Activated naive CD4-positive, alpha-beta T cell treated with Interleukin-2 at 50 U/mL for 16 hours (primary cell): ENCODE data around the gene OR11L1.

ENCODE experiments used
- DNase-seq: peaks from one replicate; pipeline ENCODE4 v3.0.0-alpha.2; 2020

The OR11L1 gene, protein sequence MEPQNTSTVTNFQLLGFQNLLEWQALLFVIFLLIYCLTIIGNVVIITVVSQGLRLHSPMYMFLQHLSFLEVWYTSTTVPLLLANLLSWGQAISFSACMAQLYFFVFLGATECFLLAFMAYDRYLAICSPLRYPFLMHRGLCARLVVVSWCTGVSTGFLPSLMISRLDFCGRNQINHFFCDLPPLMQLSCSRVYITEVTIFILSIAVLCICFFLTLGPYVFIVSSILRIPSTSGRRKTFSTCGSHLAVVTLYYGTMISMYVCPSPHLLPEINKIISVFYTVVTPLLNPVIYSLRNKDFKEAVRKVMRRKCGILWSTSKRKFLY

DNA sequence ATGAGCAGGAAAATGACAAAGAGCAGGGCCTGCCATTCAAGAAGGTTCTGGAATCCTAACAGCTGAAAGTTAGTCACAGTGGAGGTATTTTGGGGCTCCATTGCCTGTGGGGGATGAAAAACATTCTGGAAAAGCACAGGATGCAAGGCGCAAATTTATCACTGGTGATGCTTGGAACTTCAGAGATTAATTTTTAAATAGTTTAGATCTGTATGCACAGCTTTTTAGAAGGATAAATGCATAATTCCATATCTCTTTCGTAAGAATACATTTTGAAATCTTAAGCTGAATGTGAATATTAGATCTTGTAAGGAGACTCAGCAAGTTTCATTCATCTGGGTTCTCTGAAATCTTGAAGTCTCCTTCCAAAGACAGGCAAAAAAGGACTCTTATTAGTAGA lies at the start of gene OR11L1:
TSS of gene OR11L1 (minus strand) at position 101 of the 400 bp plus-strand sequence. CDS start at position 101, 0 bp downstream.
- no peak for DNase-seq

DNA sequence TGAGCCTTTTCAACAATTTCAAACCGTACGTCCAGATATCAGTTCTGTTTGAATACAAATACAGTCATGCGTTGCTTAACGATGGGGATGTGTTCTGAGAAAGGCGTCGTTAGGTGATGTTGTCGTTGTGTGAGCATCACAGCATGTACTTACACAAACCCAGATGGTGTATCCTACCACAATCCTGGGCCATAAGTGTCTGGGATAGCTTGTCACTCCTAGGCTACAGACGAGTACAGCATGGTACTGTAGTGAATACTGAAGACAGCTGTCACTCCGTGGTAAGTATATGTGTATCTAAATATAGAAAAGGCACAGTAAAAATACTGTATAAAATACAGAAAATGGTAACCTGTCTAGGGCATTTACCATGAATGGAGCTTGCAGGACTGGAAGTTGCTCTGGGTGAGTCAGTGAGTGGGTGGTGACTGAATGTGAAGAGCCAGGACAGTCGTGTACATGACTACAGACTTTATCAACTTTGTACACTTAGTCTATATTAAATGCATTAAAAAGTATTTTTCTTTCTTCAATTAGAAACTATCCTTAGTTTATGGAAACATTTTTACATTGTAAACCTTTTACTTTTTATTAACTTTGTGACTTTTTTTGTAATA lies 43.2 kb upstream of the OR11L1 start:
- DNase-seq: no peak

DNA sequence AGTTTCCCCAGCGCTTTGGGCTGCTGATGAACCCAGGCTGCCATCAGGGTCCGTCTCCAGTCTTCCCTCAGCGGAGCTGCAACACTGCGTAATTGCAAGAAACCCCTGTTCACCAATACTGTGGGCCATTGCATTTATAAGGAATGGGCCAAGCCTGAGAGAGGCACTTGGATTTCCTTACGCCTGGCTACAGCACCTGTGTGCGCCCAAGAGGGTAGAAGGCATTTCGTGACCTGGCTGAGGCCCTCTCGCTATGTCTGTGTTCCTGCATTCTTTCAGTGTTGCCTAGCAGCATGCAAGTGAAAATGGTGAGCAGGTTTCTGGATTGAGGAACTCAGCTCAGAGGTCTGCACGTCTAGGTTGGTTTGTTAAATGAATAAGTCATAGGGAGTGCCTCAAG lies 41.6 kb upstream of the OR11L1 start:
- DNase-seq: no peak

DNA sequence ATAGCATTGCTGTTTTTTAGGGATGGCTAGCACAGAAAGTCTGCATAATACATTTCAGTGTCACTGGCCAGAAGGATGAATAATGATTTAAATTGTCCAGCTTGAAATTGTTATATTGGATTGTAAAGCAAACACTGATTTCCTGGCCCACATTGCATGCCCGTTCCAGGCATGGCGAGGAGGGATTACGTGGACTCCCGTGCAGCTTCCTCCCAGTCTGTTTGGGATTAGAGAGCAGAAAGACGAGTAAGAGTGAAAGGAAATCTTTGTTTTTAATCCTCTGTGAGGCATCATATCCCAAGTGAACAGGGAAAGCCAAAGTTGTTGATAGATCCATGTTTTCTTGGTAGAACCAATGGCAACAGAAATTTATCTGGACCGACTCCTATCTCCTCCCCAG lies 23.7 kb upstream of the OR11L1 start:
- DNase-seq: no peak

DNA sequence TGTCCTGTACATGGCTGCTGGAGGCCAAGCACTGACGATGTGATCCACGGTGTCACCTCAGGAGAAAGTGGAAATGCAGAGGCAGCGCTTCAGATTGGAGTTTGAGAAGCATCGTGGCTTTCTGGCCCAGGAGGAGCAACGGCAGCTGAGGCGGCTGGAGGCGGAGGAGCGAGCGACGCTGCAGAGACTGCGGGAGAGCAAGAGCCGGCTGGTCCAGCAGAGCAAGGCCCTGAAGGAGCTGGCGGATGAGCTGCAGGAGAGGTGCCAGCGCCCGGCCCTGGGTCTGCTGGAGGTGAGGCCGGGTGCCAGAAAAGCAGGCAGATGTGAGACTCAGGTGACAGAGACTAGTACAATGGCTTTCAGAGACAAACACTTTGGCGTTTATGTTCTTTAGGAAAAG lies 22.9 kb upstream of the OR11L1 start:
- DNase-seq: no peak

DNA sequence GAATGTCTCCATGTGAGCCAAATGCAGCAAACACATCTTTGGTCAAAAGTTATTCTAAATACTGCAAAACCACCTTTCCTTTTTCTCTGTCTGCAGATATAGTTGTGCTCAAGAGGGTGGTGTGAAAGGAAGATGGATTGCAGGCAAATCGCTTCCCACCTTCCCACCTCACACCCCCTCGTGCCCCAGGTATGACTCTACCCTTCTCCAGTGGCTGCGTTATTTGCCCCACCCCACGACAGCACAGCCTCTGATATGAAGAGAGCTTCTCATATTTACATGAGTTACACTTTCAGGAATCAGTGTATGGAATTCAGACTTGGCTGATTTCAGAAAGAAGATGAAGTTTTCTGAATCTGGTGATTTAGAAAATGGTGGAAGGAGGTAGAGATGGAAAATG lies 21.1 kb upstream of the OR11L1 start:
- no peak for DNase-seq

DNA sequence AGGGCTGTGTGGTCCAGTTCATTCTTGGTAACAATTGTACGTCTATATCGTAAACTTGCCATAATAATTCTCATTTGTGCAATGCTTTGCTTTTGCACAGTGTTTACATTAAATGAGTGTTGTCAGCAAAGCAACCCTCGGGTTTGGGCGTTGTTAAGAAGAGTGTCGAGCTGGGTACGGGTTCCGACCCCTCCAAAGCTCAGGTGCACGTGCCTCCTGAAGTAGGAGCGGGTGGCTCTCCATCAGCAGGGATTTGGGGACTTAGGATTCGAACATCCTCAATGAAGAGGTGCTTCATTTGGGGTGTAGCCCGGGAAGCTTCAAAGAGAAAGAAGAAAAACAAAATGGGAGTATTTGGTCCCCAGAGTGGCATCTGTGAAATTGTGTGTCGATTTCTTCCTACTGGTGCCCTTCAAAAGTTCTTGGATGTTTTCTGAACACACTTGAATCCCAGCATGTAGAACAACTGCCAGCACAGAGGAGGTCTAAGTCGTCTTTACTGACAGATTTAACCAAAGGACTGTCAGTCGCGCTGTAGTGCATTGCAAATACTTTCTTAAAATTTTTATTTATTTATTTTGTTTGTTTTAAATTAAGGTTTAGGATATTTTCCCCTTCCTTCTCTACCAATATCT lies 16.4 kb upstream of the OR11L1 start:
- no peak for DNase-seq

DNA sequence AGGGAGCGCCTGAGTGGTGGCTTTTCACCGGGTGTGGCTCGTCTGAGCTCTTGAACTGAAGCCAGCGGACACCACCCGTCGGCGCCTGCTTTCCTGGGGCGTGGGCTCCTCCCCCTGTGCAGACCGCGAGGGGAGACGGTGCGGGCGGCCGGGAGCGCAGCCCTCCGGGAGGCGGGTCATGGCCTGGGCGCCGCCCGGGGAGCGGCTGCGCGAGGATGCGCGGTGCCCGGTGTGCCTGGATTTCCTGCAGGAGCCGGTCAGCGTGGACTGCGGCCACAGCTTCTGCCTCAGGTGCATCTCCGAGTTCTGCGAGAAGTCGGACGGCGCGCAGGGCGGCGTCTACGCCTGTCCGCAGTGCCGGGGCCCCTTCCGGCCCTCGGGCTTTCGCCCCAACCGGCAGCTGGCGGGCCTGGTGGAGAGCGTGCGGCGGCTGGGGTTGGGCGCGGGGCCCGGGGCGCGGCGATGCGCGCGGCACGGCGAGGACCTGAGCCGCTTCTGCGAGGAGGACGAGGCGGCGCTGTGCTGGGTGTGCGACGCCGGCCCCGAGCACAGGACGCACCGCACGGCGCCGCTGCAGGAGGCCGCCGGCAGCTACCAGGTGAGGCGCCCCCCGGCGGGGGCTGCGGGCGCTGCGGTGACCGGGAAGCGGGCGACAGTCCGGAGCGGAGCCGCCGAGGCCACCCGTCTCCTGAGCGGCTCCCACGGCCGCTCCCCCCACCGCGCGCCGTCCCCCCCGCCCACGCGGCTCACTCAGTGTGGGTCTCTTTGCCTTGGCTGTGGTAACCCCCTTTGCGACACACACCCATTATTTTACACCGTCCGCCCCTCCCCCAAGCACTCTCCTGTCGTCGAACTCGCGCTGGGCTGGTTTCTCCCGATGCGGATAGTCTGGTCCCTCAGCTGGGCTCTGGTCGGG lies 15.6 kb upstream of the OR11L1 start, which contains the start of gene TRIM58:
TSS of gene TRIM58 (plus strand) at position 119 of the 916 bp plus-strand sequence. CDS start at position 179, 60 bp downstream.
- no peak for DNase-seq

DNA sequence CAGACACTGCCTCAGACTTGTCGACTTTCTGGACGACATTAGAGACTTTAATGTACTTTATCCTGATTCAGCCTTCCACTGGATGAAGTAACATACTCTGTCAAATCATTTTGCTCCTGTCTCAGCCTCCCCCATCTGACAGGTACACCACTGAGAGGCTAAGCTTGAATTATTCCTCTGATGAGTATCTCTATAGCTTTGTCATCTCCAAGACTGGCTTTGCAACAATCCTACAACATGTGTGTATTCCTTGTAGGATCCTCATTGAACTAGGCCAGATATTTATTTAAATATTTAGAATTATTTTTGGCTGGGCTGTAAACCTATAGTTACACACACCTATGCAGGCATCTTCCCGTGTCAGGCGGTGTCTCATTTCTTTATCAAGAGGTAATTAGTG lies 14.2 kb upstream of the OR11L1 start:
- no peak for DNase-seq

DNA sequence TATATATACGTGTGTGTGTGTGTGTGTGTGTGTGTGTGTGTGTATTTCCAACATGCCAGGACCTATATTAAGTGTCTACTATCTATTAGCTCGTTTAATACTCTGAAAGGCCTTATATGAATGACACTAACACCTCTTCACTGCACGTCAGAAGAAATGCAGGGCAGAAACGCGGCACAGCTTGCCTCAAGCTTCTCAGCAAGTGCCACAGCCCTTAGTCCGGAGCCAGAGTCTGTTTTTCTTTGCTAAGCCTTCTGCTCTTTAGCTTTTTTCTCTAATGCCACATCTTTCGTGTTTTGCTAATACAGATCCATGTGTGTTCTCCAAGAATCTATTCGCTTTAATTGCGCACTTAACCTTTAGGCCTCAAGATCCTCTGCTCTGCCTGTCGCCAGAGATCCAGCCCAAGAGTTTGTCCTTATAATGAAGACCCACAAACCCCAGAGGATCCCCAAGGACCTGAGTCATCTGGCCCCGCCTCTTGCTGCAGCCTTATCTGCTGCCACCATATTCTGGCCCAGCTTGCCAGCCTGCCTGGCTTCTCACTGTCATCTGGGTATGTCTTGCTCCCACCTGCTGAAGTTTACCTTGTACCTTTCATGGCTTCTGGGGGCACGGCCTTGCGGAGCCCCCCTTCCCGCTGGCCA lies 13.3 kb upstream of the OR11L1 start:
- no peak for DNase-seq

DNA sequence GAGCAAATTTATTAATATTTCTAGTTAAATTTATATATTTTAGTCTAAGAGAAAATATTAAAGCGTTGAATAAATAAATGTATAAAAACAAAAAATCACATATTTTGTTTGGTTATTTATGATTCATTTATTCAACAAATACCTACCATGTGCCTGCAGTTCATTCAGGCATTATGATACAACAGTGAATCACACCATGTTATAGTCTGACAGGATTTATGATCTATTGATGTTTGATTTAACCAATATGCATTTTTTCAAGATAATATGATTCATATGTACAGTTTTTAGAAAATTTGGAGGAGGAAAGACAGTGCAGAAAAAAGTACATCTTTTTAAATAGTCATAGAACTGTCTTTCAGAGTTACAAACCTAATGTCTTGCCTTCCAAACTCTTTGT lies 7.9 kb upstream of the OR11L1 start:
- no peak for DNase-seq

DNA sequence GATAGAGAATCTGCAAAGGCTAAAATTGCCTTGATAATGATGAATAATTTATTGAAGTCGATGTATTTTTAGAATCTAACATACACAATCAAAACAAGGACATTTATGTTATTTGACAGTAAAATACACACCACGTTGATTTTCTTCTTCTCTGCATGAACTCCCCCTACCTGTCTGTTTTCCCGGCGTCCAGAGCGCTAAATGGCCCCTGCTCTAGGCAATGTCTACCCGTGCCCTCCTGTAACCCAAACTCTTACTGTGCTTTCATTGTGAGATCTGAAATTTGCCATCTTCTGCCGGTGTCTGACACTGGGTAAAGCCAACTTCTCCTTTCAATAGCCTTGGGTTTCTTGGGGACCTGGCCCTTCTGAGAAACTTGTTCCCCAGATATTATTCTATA lies 6.7 kb upstream of the OR11L1 start:
- no peak for DNase-seq

DNA sequence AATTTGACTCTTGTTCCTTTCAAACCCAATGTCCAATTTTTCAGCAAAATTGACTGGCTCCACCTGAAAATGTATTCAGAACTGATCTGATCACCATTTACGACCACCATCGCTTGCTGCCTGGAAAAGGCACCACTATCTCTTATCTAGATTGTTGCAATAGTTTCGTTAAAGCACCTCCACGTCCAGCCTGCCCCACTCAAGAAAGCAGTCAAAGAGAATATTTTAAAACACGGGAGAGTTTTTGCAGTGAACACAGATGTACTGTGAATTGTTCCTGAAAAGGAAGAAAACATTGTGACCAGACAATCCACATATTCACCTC lies 4.0 kb upstream of the OR11L1 start:
- DNase-seq: no peak

DNA sequence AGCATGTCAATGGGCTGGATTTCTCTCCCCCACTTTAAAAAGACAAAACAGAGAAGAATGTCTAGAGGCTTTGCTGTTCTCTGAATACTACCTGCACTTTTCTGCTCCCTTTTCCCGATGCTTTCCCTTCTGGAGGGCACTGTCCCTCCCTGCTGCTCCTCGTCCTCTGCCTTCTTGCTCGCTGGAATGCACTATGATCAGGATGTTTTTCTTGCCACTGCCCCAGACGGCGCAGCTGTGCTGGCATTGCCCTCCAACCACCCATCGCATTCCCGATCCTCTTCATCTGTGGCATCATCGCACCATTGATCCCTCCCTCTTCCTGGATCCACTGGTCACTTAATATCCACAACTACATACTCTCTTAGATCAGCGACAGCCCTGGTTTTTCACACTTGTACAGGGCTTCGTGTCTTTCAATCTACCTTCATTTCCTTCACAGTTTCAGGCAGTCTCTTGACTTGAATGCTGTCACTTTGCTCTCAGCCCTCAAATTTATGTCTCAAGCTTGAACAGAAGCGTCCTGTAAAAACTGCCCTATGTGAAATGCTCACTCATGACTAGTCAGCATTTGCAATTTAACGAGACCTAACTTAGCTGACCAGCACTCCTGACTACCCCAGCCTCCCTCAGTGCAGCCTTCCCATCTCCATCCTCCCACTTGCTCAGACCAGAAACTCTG lies 3.5 kb upstream of the OR11L1 start:
- DNase-seq: no peak

DNA sequence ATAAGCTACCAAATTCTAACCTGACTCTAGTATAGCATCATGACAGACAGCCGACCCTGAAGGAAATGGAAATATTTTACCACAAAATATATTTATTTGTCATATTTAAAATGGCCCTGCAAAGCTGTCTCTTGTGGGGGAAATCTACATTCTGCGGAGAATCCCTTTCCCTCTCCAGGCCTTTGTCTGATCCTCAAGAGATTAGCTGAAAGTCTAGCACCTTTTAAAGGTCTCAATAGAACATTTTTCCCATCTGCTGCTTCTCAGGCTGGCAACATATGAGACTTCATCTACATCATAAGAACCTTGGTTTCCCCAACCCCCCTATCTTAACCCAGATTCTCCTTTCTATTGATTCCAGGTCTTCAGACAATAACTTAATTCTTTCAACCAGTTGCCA lies 1.7 kb upstream of the OR11L1 start:
- no peak for DNase-seq

DNA sequence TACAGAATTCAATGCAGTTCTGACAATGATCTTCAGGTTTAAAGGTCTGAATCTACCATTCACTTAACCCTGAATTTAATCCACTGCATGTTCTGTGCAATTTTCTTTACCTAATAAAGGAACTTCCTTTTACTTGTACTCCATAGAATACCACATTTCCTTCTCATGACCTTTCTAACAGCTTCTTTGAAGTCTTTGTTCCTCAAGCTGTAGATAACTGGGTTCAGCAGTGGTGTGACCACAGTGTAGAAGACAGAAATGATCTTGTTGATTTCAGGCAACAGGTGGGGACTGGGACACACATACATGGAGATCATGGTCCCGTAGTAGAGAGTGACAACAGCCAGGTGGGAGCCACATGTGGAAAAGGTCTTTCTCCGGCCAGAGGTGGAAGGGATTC lies 878 bp downstream of the OR11L1 start:
- DNase-seq: no peak

DNA sequence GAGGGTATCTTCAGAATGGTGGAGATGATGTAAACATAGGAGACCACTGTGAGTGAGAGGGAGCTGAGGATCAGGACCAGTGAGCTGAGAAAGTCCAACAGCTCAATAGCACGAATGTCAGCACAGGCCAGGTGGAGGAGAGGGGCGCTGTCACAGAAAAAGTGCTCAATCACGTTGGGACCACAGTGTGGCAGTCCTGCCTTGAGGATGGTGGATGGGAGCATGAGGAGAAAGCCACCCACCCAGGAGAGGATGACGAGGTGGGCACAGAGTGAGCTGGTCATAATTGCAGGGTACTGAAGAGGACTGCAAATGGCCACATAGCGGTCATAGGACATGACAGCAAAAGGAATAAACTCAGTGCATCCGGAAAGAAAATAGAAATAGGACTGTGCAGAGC lies 8.1 kb downstream of the OR11L1 start:
- no peak for DNase-seq

DNA sequence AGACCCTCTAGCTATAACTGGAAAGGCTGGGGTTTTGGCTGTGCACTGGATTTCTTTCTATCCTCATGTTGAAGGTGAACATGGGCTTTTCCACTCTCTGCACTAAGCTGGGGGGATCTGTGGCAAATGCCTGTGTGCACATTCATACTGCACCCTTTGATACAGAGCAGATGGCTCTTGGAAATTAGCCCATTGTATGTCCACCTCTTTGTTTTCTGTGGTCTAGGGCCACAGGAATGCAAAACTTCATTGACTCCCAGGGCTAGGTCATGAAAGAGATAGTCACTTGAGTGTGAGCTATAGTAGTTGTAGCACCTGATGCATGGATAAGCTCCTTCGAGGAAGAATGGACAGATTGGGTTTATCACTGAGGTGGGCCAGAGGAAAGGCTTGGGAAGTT lies 12.0 kb downstream of the OR11L1 start:
- DNase-seq: no peak

DNA sequence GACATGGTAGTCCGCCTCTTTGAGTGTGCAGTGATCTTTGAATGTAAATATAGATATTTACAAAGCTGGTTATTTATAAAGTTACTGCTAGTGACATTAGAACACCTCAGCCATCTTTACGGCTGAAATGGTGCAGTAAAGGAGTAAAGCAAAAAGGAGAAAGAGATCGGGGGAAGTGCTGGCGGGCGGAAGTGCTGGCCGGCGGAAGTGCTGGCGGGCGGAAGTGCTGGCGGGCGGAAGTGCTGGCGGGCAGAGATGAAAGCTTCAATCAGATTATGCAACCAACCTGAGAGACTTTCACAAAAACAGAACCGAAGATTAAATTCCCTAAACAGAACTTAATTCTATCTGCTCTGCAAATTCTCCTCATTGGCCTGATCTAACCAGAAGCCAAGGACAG lies 16.3 kb downstream of the OR11L1 start:
- no peak for DNase-seq

DNA sequence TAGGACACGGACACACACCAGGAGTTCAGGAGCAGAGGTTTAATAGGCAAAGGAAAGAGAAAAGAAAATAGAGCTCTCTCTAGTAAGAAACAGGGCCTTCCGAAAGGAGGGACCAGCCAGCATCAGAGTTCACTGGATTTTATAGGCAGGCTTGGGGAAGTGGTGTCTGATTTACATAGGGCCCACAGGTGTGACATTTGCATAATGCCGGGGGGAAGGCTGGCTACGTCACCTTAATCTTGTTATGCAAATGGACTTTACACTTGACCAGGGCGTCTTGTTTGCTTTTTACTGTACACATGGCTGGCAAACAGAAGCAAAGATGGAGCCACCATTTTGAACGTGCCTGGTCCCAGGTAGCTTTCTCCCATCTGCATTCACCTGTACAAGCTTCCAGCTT lies 17.7 kb downstream of the OR11L1 start, which contains the start of gene OR14A16:
TSS of gene OR14A16 (minus strand) at position 97 of the 400 bp plus-strand sequence. CDS start 8,390 bp downstream, outside the sequence.
- no peak for DNase-seq

DNA sequence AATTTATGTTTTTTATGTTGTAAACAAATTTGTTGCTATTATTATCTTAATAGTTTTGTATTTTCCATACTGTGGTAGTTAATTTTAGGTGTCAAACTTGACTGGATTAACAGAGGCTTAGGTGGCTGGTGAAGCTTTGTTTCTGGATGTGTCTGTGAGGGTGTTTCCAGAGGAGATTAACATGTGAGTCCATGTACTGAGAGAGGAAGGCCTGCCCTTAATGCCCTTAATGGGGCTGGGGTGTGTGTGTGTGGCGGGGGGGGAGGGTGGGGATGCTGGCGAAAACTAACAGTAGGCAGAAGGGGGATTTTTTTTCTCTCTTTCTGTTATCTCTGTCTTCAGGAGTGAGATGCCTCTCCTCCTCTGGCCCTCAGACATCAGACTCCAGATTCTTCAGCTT lies 19.6 kb downstream of the OR11L1 start:
- DNase-seq: no peak

DNA sequence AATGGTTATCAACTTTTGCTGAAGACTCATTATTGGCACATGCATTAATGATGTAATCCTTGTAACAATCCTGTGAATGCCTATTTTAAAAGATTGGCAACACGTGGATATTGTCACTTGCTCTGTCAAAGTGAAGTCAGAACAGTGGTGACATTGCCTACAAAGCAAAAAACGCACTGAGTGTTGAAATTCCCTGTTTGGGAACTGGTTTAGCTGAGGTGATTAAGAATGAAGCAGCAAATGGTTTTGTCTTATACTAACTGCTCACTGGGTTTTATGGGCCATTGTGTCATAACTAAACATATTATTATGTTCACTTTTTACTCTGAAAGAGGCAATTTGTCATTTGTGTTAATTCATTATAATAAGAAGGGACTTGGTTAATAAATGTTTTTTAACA lies 29.1 kb downstream of the OR11L1 start:
- no peak for DNase-seq
